Kidney (tissue), 14 donors: ENCODE measurements around the gene TFRC. TPM values are rescaled to one million over a fixed set of nuclear protein-coding genes. Genes with fewer than 3 reads are reported as not detected.
A peak's percentile ranks its signal among the peaks of the same experiment; 100 is the strongest.
"Not testable (repeated sequence)": the region's sequence is repeated elsewhere in the genome, so short reads cannot be mapped to it uniquely, and the experiment has no call there.

Experiments
- DNase-seq, 5 donors: peaks; one replicate each; pipeline ENCODE4 v3.0.0-alpha.2; 2013 to 2020
- FAIRE-seq: peaks from 2 replicates; lab custom pipeline; 2012; peaks lifted over from hg19 to GRCh38; lab: Jason Lieb, UNC
- H3K27ac ChIP-seq, 2 donors: one replicate each; pipeline ENCODE4 v1.7.0; 2013; ENCODE audit warnings: low read depth in 2 of 2, low read length in 2 of 2, inconsistent platforms in 1 of 2
- H3K27me3 ChIP-seq: one replicate; pipeline ENCODE4 v1.7.1; 2013; ENCODE audit warnings: low read length, inconsistent platforms; ENCODE audit not compliant: control insufficient read depth, insufficient read depth
- H3K36me3 ChIP-seq, 3 donors: one replicate each; pipeline versions ENCODE4 v1.7.0 to v1.7.1; 2013; ENCODE audit warnings: low read length in 3 of 3, control low read depth in 1 of 3, inconsistent platforms in 1 of 3; ENCODE audit not compliant: insufficient read depth in 3 of 3, control insufficient read depth in 2 of 3
- H3K4me1 ChIP-seq, 3 donors: one replicate each; pipeline versions ENCODE4 v1.7.0 to v1.7.1; 2013; ENCODE audit warnings: low read length in 3 of 3, inconsistent platforms in 1 of 3, low read depth in 1 of 3; ENCODE audit not compliant: control insufficient read depth in 2 of 3, insufficient read depth in 2 of 3
- H3K4me3 ChIP-seq, 3 donors: one replicate each; pipeline versions ENCODE4 v1.7.0 to v1.8.1; 2013; ENCODE audit warnings: low read length in 3 of 3, control low read depth in 1 of 3, inconsistent platforms in 1 of 3
- H3K9ac ChIP-seq, 3 donors: one replicate each; pipeline versions ENCODE4 v1.7.0 to v1.7.1; 2013; ENCODE audit warnings: low read length in 3 of 3, control low read depth in 1 of 3, inconsistent platforms in 1 of 3
- H3K9me3 ChIP-seq, 3 donors: one replicate each; pipeline versions ENCODE4 v1.7.0 to v1.7.1; 2013; ENCODE audit warnings: low read length in 3 of 3, control low read depth in 1 of 3, inconsistent platforms in 1 of 3; ENCODE audit not compliant: control insufficient read depth in 2 of 3, insufficient read depth in 1 of 3
- CTCF ChIP-seq: IDR thresholded peaks from 3 replicates; pipeline ENCODE4 v1.5.1; 2012; ENCODE audit warnings: mild to moderate bottlenecking, moderate library complexity, borderline replicate concordance; ENCODE audit not compliant: insufficient read depth; ENCODE audit errors: extremely low read depth
- intact Hi-C: fragments of 100-400 bp; cut with DNase I; formaldehyde crosslinking; loops from one replicate; pipeline ENCODE4 v1.11.1; 2022
- polyA plus RNA-seq: library from polyadenylated mRNA; stranded (reverse); fragments of 350-450 nt; fragmentation: Illumina TruSeq; extraction: RNeasy Lipid Tissue Mini Kit (QIAGEN cat#74804); gene quantifications from one replicate; pipeline ENCODE4 v1.2.3, GENCODE V29; 2014; ENCODE audit warnings: low read depth, low replicate concordance; ENCODE audit not compliant: insufficient read depth
- total RNA-seq: library from RNA; stranded (reverse); fragmentation: NEBNext Ultra II Directional; extraction: Animal tissue kit (Norgen Biotek cat#: 25700); gene quantifications from one replicate; pipeline ENCODE4 v1.2.1, GENCODE V29; 2021
- donor health status: control.
- donor health status: control.
- donor health status: control.
- donor health status: control.
- donor health status: control.
- donor health status: DM: yes; HTN: yes; CAD: no.
- donor health status: Normal renal cell carcinoma (clear cell type).

TFRC gene
- total and polyA plus RNA-seq, 2 donors from 2014 or later, result 23.7 to 61.1 TPM

DNA sequence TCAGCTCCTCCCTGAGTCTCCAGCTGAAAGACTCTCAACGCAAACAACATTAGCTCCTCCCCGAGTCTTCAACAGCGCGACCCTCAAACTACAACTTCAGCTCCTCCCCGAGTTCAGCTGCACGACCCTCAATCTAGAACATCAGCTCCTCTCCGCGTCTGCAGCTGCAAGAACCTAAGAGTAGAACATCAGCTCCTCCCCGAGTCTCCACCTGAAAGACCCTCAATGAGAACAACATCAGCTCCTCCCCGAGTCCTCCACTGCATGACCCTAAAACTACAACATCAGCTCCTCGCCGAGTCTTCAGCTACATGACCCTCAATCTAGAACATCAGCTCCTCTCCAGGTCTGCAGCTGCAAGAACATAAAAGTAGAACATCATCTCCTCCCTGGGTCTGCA is 78.3 kb downstream of the TFRC start:
- no peak overlapping the region for H3K27ac ChIP-seq
- no peaks in the 10 kb centered on the region for H3K27me3 ChIP-seq
- intact Hi-C loops, result no loop called here
- H3K9me3 ChIP-seq, result no peaks in the 10 kb centered on the region
- FAIRE-seq (no peak), DNase-seq (no peak)
- no peaks in the 10 kb centered on the region for H3K4me1 ChIP-seq
- no peaks in the 10 kb centered on the region for H3K36me3 ChIP-seq
- no peak overlapping the region for H3K4me3 ChIP-seq
- H3K9ac ChIP-seq, result no peak overlapping the region
- TF ChIP-seq CTCF, result no peak

DNA sequence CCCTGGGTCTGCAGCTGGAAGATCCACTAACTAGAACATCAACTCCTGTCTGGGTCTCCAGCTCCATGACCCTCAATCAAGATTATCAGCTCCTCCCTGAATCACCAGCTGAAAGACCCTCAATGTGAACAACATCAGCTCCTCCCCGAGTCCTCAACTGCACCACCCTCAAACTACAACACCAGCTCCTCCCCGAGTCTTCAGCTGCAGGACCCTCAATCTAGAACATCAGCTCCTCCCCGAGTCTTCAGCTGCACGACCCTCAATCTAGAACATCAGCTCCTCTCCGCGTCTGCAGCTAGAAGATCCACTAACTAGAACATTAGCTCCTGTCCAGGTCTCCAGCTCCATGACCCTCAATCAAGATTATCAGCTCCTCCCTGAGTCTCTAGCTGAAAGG is 79.2 kb downstream of the TFRC start:
- intact Hi-C loops, FAIRE-seq: not testable (repeated sequence)

DNA sequence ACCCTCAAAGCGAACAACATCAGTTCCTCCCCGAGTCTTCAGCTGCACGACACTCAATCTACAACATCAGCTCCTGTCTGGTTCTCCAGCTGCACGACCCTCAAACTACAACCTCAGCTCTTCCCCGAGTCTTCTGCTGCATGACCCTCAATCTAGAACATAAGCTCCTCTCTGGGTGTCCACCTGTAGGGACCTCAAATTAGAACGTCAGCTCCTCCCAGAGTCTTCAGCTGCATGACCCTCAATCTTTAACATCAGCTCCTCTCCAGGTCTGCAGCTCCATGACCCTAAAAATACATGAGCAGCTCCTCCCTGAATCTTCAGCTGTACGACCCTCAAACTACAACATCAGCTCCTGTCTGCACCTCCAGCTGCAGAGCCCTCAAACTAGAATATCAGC is 80.7 kb downstream of the TFRC start:
- H3K9ac ChIP-seq, H3K4me1 ChIP-seq, H3K27ac ChIP-seq, intact Hi-C loops, H3K9me3 ChIP-seq, DNase-seq, H3K36me3 ChIP-seq, H3K27me3 ChIP-seq, FAIRE-seq, H3K4me3 ChIP-seq: not testable (repeated sequence)

More for the DNA sequence above, 79.2 kb downstream of the TFRC start:
- H3K27me3 ChIP-seq, H3K4me3 ChIP-seq, H3K36me3 ChIP-seq, H3K9me3 ChIP-seq, DNase-seq, H3K9ac ChIP-seq, H3K27ac ChIP-seq, H3K4me1 ChIP-seq: not testable (repeated sequence)

DNA sequence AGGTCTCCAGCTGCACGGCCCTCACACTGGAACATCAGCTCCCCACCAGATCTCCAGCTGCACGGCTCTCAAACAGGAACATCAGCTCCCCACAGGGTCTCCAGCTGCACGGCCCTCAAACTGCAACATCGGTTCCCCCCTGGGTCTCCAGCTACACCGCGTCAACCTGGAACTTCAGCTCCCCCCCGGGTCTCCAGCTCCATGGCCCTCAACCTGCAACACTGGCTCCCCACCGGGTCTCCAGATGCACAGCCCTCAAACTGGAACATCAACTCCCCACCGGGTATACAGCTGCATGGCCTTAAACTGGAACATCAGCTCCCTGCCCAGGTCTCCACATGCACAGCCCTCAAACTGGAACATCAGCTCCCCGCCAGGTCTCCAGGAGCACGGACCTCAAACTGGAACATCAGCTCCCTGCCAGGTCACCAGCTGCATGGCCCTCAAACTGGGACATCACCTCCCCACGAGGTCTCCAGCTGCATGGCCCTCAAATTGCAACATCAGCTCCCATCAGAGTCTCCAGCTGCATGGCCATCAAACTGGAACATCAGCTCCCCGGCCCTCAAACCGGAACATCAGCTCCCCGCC is 81.4 kb downstream of the TFRC start:
- H3K36me3 ChIP-seq, FAIRE-seq, H3K4me1 ChIP-seq, H3K27ac ChIP-seq, H3K9ac ChIP-seq, H3K9me3 ChIP-seq, intact Hi-C loops, H3K27me3 ChIP-seq, H3K4me3 ChIP-seq, DNase-seq: not testable (repeated sequence)

- Histone ChIP-seq H3K9ac (no peak overlapping the region), H3K36me3 (no peaks in the 10 kb centered on the region), H3K27me3 (no peaks in the 10 kb centered on the region), H3K9me3 (no peaks in the 10 kb centered on the region), H3K4me3 (no peak overlapping the region), H3K4me1 (no peaks in the 10 kb centered on the region), H3K27ac (no peak overlapping the region)
- DNase-seq (peak in 1 of 5 donors; percentile 63), FAIRE-seq (no peak)
- no peak for TF ChIP-seq CTCF
- intact Hi-C loops, result no loop called here
Observed at GRCh38 chr3:195999896-196000295, 82.0 kb downstream of the TFRC start.

Other genes starting within 250 kb of the TFRC start
- 42.5 TPM for gene TNK2, start 173.5 kb downstream of the TFRC start, total RNA-seq
- gene TNK2, start 173.5 kb downstream of the TFRC start, polyA plus RNA-seq, result 14.7 TPM
- gene ZDHHC19, start 129.3 kb upstream of the TFRC start, total RNA-seq, result 0.57 TPM
- 0.92 TPM for gene ZDHHC19, start 129.3 kb upstream of the TFRC start, polyA plus RNA-seq
- 0.98 TPM for gene SLC51A, start 134.4 kb upstream of the TFRC start, total RNA-seq
- gene SLC51A, start 134.4 kb upstream of the TFRC start, polyA plus RNA-seq, result 6.5 TPM
- gene PCYT1A, start 205.6 kb upstream of the TFRC start, total RNA-seq, result 57.6 TPM
- 19.6 TPM for gene PCYT1A, start 205.6 kb upstream of the TFRC start, polyA plus RNA-seq
- 10.5 TPM for gene DYNLT2B, start 236.2 kb upstream of the TFRC start, total RNA-seq
- gene DYNLT2B, start 236.2 kb upstream of the TFRC start, polyA plus RNA-seq, result 41.8 TPM